ENCODE results near the gene ARID5B.

- TF ChIP-seq, protein P1, sequence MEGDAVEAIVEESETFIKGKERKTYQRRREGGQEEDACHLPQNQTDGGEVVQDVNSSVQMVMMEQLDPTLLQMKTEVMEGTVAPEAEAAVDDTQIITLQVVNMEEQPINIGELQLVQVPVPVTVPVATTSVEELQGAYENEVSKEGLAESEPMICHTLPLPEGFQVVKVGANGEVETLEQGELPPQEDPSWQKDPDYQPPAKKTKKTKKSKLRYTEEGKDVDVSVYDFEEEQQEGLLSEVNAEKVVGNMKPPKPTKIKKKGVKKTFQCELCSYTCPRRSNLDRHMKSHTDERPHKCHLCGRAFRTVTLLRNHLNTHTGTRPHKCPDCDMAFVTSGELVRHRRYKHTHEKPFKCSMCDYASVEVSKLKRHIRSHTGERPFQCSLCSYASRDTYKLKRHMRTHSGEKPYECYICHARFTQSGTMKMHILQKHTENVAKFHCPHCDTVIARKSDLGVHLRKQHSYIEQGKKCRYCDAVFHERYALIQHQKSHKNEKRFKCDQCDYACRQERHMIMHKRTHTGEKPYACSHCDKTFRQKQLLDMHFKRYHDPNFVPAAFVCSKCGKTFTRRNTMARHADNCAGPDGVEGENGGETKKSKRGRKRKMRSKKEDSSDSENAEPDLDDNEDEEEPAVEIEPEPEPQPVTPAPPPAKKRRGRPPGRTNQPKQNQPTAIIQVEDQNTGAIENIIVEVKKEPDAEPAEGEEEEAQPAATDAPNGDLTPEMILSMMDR (IDR thresholded peaks at IDR 0.05), result no peak
- no peak for TF ChIP-seq POLR2A (IDR thresholded peaks at IDR 0.05)
Observed at GRCh38 chr10:62063795-62064472, 162.4 kb downstream of the ARID5B start.
